Measurements from ENCODE around the gene HSPB7.
"Not testable (repeated sequence)": the region's sequence is repeated elsewhere in the genome, so short reads cannot be mapped to it uniquely, and the experiment has no call there.

Gene HSPB7

GRCh38 chr1:16032388-16033102 lies 14.7 kb upstream of the HSPB7 start:
- no peaks in the 10 kb centered on the region for H3K4me1 ChIP-seq (ENCODE audit: control insufficient read depth in 1 of 2, insufficient read depth in 1 of 2, low read depth in 1 of 2, low read length in 1 of 2)
- H3K27me3 ChIP-seq: peaks cover 11% of the 10 kb centered on the region
- peak; percentile 34 for TF ChIP-seq CTCF (IDR thresholded peaks at IDR 0.05)
- no peaks in the 10 kb centered on the region for H3K9me3 ChIP-seq
- H3K27ac ChIP-seq: no peak overlapping the region
- no peaks in the 10 kb centered on the region for H3K36me3 ChIP-seq
- no peak overlapping the region for H3K4me3 ChIP-seq (ENCODE audit: low read depth in 1 of 2, low read length in 1 of 2)

- no peak for TF ChIP-seq CTCF (IDR thresholded peaks at IDR 0.05)
- Histone ChIP-seq H3K36me3 (no peaks in the 10 kb centered on the region), H3K9me3 (no peaks in the 10 kb centered on the region), H3K27me3 (peaks cover 21% of the 10 kb centered on the region), H3K4me1 (ENCODE audit: control insufficient read depth in 1 of 2, insufficient read depth in 1 of 2, low read depth in 1 of 2, low read length in 1 of 2) (no peaks in the 10 kb centered on the region), H3K4me3 (ENCODE audit: low read depth in 1 of 2, low read length in 1 of 2) (no peak overlapping the region), H3K27ac (no peak overlapping the region)
These were observed 13.7 kb upstream of the HSPB7 start for GRCh38 chr1:16031551-16031950.

- Histone ChIP-seq H3K27me3 (peaks cover 36% of the 10 kb centered on the region), H3K36me3 (no peaks in the 10 kb centered on the region), H3K9me3 (no peaks in the 10 kb centered on the region), H3K27ac (no peak overlapping the region), H3K4me3 (ENCODE audit: low read depth in 1 of 2, low read length in 1 of 2) (no peak overlapping the region), H3K4me1 (ENCODE audit: control insufficient read depth in 1 of 2, insufficient read depth in 1 of 2, low read depth in 1 of 2, low read length in 1 of 2) (no peaks in the 10 kb centered on the region)
- TF ChIP-seq CTCF (IDR thresholded peaks at IDR 0.05): no peak
These were observed 11.4 kb upstream of the HSPB7 start for GRCh38 chr1:16029288-16029687.

GRCh38 chr1:16029003-16029268 lies 11.1 kb upstream of the HSPB7 start:
- H3K27me3 ChIP-seq: peaks cover 36% of the 10 kb centered on the region
- H3K27ac ChIP-seq, H3K36me3 ChIP-seq: not testable (repeated sequence)

GRCh38 chr1:16028237-16029002 lies 10.6 kb upstream of the HSPB7 start:
- H3K4me3 ChIP-seq (ENCODE audit: low read depth in 1 of 2, low read length in 1 of 2): no peak overlapping the region
- TF ChIP-seq CTCF (IDR thresholded peaks at IDR 0.05): no peak
- H3K4me1 ChIP-seq (ENCODE audit: control insufficient read depth in 1 of 2, insufficient read depth in 1 of 2, low read depth in 1 of 2, low read length in 1 of 2): no peaks in the 10 kb centered on the region
- no peak overlapping the region for H3K27ac ChIP-seq
- no peaks in the 10 kb centered on the region for H3K9me3 ChIP-seq
- no peaks in the 10 kb centered on the region for H3K36me3 ChIP-seq
- H3K27me3 ChIP-seq: peaks cover 36% of the 10 kb centered on the region

More at GRCh38 chr1:16029003-16029268, 11.1 kb upstream of the HSPB7 start:
- not testable (repeated sequence) for H3K9me3 ChIP-seq; H3K4me1 ChIP-seq (ENCODE audit: control insufficient read depth in 1 of 2, insufficient read depth in 1 of 2, low read depth in 1 of 2, low read length in 1 of 2); H3K4me3 ChIP-seq (ENCODE audit: low read depth in 1 of 2, low read length in 1 of 2)

GRCh38 chr1:16026723-16027484 lies 9.1 kb upstream of the HSPB7 start:
- H3K9me3 ChIP-seq: no peaks in the 10 kb centered on the region
- no peaks in the 10 kb centered on the region for H3K36me3 ChIP-seq
- no peak overlapping the region for H3K4me3 ChIP-seq (ENCODE audit: low read depth in 1 of 2, low read length in 1 of 2)
- H3K27ac ChIP-seq: no peak overlapping the region
- peaks cover 36% of the 10 kb centered on the region for H3K27me3 ChIP-seq
- no peaks in the 10 kb centered on the region for H3K4me1 ChIP-seq (ENCODE audit: control insufficient read depth in 1 of 2, insufficient read depth in 1 of 2, low read depth in 1 of 2, low read length in 1 of 2)
- no peak for TF ChIP-seq CTCF (IDR thresholded peaks at IDR 0.05)

GRCh38 chr1:16026302-16026701 lies 8.5 kb upstream of the HSPB7 start:
- H3K27ac ChIP-seq; H3K4me1 ChIP-seq (ENCODE audit: control insufficient read depth in 1 of 2, insufficient read depth in 1 of 2, low read depth in 1 of 2, low read length in 1 of 2); H3K36me3 ChIP-seq; H3K4me3 ChIP-seq (ENCODE audit: low read depth in 1 of 2, low read length in 1 of 2); H3K9me3 ChIP-seq: not testable (repeated sequence)
- H3K27me3 ChIP-seq: peaks cover 36% of the 10 kb centered on the region

Data from neutrophil (primary cell).